ENCODE data around the gene PAK6.

The PAK6 gene

DNA sequence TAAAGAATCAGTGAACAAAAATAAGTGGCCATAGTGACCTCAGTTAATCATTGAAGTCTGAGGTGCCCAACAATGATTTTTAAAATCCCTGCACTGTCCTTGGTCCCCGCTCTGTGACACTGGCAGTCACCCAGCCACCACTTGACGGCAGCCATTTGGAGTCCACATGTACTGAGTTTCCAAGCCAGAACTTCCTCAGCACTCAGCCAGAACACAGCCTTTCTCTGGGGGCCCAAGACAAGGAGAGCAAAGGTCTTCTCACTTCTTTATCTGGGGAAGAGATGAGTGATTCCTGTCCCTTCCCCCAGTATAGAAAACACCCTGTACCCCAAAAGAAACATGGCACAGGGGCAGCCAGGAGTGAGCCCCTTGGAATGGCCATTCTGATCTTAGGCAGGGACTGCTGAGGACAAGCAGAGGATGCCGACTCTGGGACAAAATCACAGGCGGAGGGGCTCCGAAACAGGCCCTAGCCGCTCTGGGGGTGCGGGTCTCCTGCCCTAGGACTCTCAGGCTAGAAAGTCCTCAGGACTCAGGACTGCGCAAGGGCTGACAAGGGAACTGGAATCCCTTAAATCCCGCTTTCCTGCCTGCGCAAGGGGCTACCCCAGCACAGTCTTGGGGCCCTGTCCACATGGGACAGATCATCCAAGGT lies 12.8 kb downstream of the PAK6 start:
- Histone ChIP-seq H3F3A (ENCODE audit: insufficient read depth, low read length) (no peaks in the 10 kb centered on the region), H3K27ac (ENCODE audit: low read length) (no peak overlapping the region), H3K4me3 (ENCODE audit: low read length) (no peak overlapping the region), H3K9ac (ENCODE audit: low read length) (no peak overlapping the region), H2AFZ (ENCODE audit: low read length) (no peak overlapping the region), H3K4me1 (ENCODE audit: low read length) (no peaks in the 10 kb centered on the region), H3K79me2 (ENCODE audit: low read length) (no peaks in the 10 kb centered on the region), H3K9me2 (replicated peaks; ENCODE audit: insufficient read depth, low read length) (no peaks in the 10 kb centered on the region), H3K4me2 (ENCODE audit: low read depth, low read length) (no peak overlapping the region), H3K9me3 (replicated peaks; ENCODE audit: insufficient read depth, low read length) (no peaks in the 10 kb centered on the region), H4K20me1 (ENCODE audit: insufficient read depth, low read length) (no peaks in the 10 kb centered on the region), H3K36me3 (replicated peaks; ENCODE audit: insufficient read depth, low read length) (no peaks in the 10 kb centered on the region), H3K27me3 (replicated peaks; ENCODE audit: insufficient read depth, low read length) (peaks cover 15% of the 10 kb centered on the region; the same call in 1 of the 2 replicates)
- TF ChIP-seq, protein P1, sequence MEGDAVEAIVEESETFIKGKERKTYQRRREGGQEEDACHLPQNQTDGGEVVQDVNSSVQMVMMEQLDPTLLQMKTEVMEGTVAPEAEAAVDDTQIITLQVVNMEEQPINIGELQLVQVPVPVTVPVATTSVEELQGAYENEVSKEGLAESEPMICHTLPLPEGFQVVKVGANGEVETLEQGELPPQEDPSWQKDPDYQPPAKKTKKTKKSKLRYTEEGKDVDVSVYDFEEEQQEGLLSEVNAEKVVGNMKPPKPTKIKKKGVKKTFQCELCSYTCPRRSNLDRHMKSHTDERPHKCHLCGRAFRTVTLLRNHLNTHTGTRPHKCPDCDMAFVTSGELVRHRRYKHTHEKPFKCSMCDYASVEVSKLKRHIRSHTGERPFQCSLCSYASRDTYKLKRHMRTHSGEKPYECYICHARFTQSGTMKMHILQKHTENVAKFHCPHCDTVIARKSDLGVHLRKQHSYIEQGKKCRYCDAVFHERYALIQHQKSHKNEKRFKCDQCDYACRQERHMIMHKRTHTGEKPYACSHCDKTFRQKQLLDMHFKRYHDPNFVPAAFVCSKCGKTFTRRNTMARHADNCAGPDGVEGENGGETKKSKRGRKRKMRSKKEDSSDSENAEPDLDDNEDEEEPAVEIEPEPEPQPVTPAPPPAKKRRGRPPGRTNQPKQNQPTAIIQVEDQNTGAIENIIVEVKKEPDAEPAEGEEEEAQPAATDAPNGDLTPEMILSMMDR (IDR thresholded peaks at IDR 0.05; ENCODE audit: low read length): no peak
- TF ChIP-seq EZH2 (optimal IDR thresholded peaks at IDR 0.05; ENCODE audit: low read depth, low read length): no peak
- DNase-seq: no peak

DNA sequence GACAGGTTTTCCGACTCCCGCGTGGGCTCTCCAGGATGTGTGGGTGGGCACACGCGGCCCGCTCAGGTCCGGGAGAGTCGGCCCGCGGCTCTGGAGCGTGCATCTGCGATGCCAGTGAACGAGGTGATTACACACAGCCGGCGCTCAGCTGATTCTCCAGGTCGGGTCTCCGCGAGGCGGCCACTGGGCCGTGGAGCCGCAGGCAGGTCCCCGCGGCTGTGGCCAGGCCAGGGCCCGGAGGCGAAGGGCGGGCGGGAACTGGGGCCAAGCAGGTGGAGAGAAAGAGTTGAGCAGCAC lies 13.2 kb downstream of the PAK6 start:
- H3K9me2 ChIP-seq (replicated peaks; ENCODE audit: insufficient read depth, low read length): no peaks in the 10 kb centered on the region
- no peaks in the 10 kb centered on the region for H3K9me3 ChIP-seq (replicated peaks; ENCODE audit: insufficient read depth, low read length)
- H3F3A ChIP-seq (ENCODE audit: insufficient read depth, low read length): no peaks in the 10 kb centered on the region
- no peaks in the 10 kb centered on the region for H3K36me3 ChIP-seq (replicated peaks; ENCODE audit: insufficient read depth, low read length)
- no peaks in the 10 kb centered on the region for H3K79me2 ChIP-seq (ENCODE audit: low read length)
- peak overlapping the region; percentile 62 for H2AFZ ChIP-seq (ENCODE audit: low read length)
- no peak overlapping the region for H3K27ac ChIP-seq (ENCODE audit: low read length)
- H3K4me1 ChIP-seq (ENCODE audit: low read length): no peaks in the 10 kb centered on the region
- peaks cover 15% of the 10 kb centered on the region; the same call in 1 of the 2 replicates for H3K27me3 ChIP-seq (replicated peaks; ENCODE audit: insufficient read depth, low read length)
- H3K9ac ChIP-seq (ENCODE audit: low read length): peak overlapping the region; percentile 55; the same call in 1 of the 2 replicates
- no peak for TF ChIP-seq EZH2 (optimal IDR thresholded peaks at IDR 0.05; ENCODE audit: low read depth, low read length)
- peak overlapping the region; percentile 68; the same call in 1 of the 2 replicates for H3K4me3 ChIP-seq (ENCODE audit: low read length)
- no peak for DNase-seq
- no peaks in the 10 kb centered on the region for H4K20me1 ChIP-seq (ENCODE audit: insufficient read depth, low read length)
- peak overlapping the region; percentile 71; the same call in 1 of the 2 replicates for H3K4me2 ChIP-seq (ENCODE audit: low read depth, low read length)

DNA sequence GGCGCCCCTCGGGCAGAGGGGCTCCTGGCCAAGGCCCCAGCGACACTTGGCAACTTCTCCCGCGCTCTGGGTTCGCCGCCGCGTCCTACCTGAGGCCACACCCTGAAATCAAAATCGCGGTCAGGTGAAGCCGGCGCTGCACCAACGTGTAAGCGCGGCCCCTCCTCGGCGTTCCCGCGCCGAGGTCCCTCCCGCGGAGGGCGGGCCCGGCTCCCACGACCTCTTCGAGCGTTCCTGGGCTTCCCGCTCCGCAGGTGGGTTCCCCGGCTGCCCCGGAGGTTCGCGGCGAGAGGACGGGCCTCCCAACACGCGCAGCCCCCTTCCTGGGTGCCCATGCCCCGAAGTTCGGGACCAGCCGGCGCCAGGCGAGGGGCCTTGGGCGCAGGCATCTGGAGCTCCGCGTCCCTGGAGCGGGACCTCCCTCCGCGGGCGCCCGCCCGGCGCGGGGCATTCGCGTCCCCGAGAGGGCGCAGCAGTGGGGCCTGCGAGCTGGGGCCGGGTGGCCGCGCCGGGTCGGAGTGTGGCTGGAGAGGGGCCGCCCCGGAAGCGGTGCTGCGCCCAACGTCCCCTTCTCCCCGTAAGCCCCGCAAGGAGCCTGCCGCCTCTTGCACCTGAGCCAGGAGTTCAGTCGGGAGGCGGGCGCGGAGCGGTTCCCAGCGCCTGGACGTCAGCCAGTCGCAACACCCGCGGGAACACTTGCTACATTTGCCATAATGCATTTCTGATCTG lies 13.7 kb downstream of the PAK6 start:
- H3K9me3 ChIP-seq (replicated peaks; ENCODE audit: insufficient read depth, low read length): no peaks in the 10 kb centered on the region
- no peak overlapping the region for H3K27ac ChIP-seq (ENCODE audit: low read length)
- peak overlapping the region; percentile 55; the same call in 1 of the 2 replicates for H3K9ac ChIP-seq (ENCODE audit: low read length)
- TF ChIP-seq EZH2 (optimal IDR thresholded peaks at IDR 0.05; ENCODE audit: low read depth, low read length) (no peak), EZH2phosphoT487 (IDR thresholded peaks at IDR 0.05; ENCODE audit: low read length) (no peak)
- TF ChIP-seq, protein P1 (IDR thresholded peaks at IDR 0.05; ENCODE audit: low read length): no peak
- no peaks in the 10 kb centered on the region for H3F3A ChIP-seq (ENCODE audit: insufficient read depth, low read length)
- no peaks in the 10 kb centered on the region for H3K36me3 ChIP-seq (replicated peaks; ENCODE audit: insufficient read depth, low read length)
- H3K4me1 ChIP-seq (ENCODE audit: low read length): no peaks in the 10 kb centered on the region
- H2AFZ ChIP-seq (ENCODE audit: low read length): peak overlapping the region; percentile 62
- H3K27me3 ChIP-seq (replicated peaks; ENCODE audit: insufficient read depth, low read length): peaks cover 15% of the 10 kb centered on the region; the same call in 1 of the 2 replicates
- DNase-seq: peak; percentile 29
- H3K4me3 ChIP-seq (ENCODE audit: low read length): peak overlapping the region; percentile 68
- H3K9me2 ChIP-seq (replicated peaks; ENCODE audit: insufficient read depth, low read length): no peaks in the 10 kb centered on the region
- H3K79me2 ChIP-seq (ENCODE audit: low read length): no peaks in the 10 kb centered on the region
- peak overlapping the region; percentile 71 for H3K4me2 ChIP-seq (ENCODE audit: low read depth, low read length)
- no peaks in the 10 kb centered on the region for H4K20me1 ChIP-seq (ENCODE audit: insufficient read depth, low read length)
